GM18867 (cell line): ENCODE measurements around the gene ATP5F1C.

ENCODE experiments used
- ATAC-seq: cut with Tn5 transposase; IDR thresholded peaks from one replicate; pipeline ENCODE4 v1.9.1; 2021; ENCODE audit warnings: mild to moderate bottlenecking, moderate library complexity; ENCODE audit not compliant: unreplicated experiment

Gene ATP5F1C

GRCh38 chr10:7836571-7836970 lies 48.6 kb downstream of the ATP5F1C start:
- no peak for ATAC-seq

GRCh38 chr10:7846591-7846990 lies 58.6 kb downstream of the ATP5F1C start:
- no peak for ATAC-seq

- ATAC-seq = no peak
Observed at GRCh38 chr10:7853226-7853842, 65.4 kb downstream of the ATP5F1C start.

GRCh38 chr10:7853890-7854289 lies 65.9 kb downstream of the ATP5F1C start:
- no peak for ATAC-seq

GRCh38 chr10:7855205-7855604 lies 67.2 kb downstream of the ATP5F1C start:
- ATAC-seq = no peak

GRCh38 chr10:7856678-7857077 lies 68.7 kb downstream of the ATP5F1C start:
- no peak for ATAC-seq

GRCh38 chr10:7857262-7857661 lies 69.3 kb downstream of the ATP5F1C start:
- ATAC-seq = no peak
